GM18517 (cell line): Measurements from ENCODE around the gene ADGRG4.

Source experiments
- ATAC-seq: cut with Tn5 transposase; IDR thresholded peaks from one replicate; pipeline ENCODE4 v1.9.1; 2021; ENCODE audit warnings: mild to moderate bottlenecking, moderate library complexity; ENCODE audit not compliant: unreplicated experiment

ADGRG4 gene

GRCh38 chrX:136457303-136457917, 156.6 kb downstream of the ADGRG4 start:
- no peak for ATAC-seq

DNA sequence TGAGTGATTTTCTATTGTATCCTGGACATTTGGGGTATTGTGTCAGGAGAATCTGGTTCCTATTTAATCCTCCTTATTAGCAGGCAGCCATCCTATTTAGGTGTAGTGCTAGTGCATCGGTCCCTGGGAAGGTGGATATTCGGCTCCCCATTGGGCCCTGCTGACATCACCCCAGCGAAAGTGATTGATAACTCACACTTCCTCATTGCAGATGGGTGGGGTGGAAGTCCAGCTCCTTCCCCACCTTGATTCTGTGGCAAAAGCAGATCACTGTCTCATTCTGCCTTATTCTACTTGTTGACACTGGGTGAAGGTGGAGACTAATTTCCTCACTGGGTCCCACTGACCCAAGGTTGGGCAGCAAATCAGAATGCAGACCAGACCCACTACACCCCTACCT, 163.8 kb downstream of the ADGRG4 start:
- ATAC-seq = no peak
